NCI-H524 treated with DMSO at 0.1 percent for 48 hours (cell line): ENCODE measurements around the gene PAX9.
A peak's percentile ranks its signal among the peaks of the same experiment; 100 is the strongest.

Experiments
- DNase-seq: peaks from one replicate; lab custom pipeline; 2025; lab: John Stamatoyannopoulos, UW

Gene PAX9

GRCh38 chr14:36655963-36656686, 5.5 kb upstream of the PAX9 start:
- peak; percentile 90 for DNase-seq

- no peak for DNase-seq
Observed at GRCh38 chr14:36656687-36657398, 4.8 kb upstream of the PAX9 start.

- no peak for DNase-seq
Observed at GRCh38 chr14:36657399-36658122, 4.1 kb upstream of the PAX9 start.

GRCh38 chr14:36658123-36659009, 3.3 kb upstream of the PAX9 start:
- DNase-seq = no peak

GRCh38 chr14:36659010-36659821, 2.4 kb upstream of the PAX9 start:
- no peak for DNase-seq

GRCh38 chr14:36659822-36660735, 1.6 kb upstream of the PAX9 start:
- no peak for DNase-seq

GRCh38 chr14:36660736-36661505, 739 bp upstream of the PAX9 start:
- no peak for DNase-seq

- no peak for DNase-seq
Observed at GRCh38 chr14:36662258-36662542, 540 bp downstream of the PAX9 start.

- peak; percentile 44 for DNase-seq
Observed at GRCh38 chr14:36662543-36663403, 1.1 kb downstream of the PAX9 start.

GRCh38 chr14:36663404-36664321, 2.0 kb downstream of the PAX9 start:
- DNase-seq = no peak

- DNase-seq = no peak
Observed at GRCh38 chr14:36664322-36665193, 2.9 kb downstream of the PAX9 start.

GRCh38 chr14:36665887-36666415, 4.3 kb downstream of the PAX9 start:
- DNase-seq = no peak

- DNase-seq = no peak
Observed at GRCh38 chr14:36666416-36667206, 5.0 kb downstream of the PAX9 start.

GRCh38 chr14:36667679-36668078, 6.0 kb downstream of the PAX9 start:
- DNase-seq = no peak

GRCh38 chr14:36671149-36671548, 9.5 kb downstream of the PAX9 start:
- no peak for DNase-seq
